Cardiac muscle cell (in vitro differentiated cells and primary cell): Measurements from ENCODE around the gene TEX9. TPM values are rescaled to one million over a fixed set of nuclear protein-coding genes. Genes with fewer than 3 reads are reported as not detected.

ENCODE experiments used
- DNase-seq, 2 donors: peaks; one replicate each; pipeline versions ENCODE4 v3.0.0 to v3.0.0-alpha.2; 2010 to 2017; ENCODE audit warnings: low read depth in 1 of 2, low spot score in 1 of 2
- H3K27ac ChIP-seq: fragments of 200-600 bp; sonication (generic); 2 replicates; pipeline ENCODE4 v1.5.1; 2016
- H3K27me3 ChIP-seq: fragments of 200-600 bp; sonication (generic); 2 replicates; pipeline ENCODE4 v1.6.0; 2016; ENCODE audit warnings: control low read depth
- H3K36me3 ChIP-seq: fragments of 200-600 bp; sonication (generic); 2 replicates; pipeline ENCODE4 v1.5.1; 2016; ENCODE audit warnings: control low read depth
- H3K4me1 ChIP-seq: fragments of 200-600 bp; sonication (generic); 2 replicates; pipeline ENCODE4 v1.8.1; 2017; ENCODE audit warnings: low read depth, mild to moderate bottlenecking, mixed run types
- H3K4me3 ChIP-seq: fragments of 200-600 bp; sonication (generic); 2 replicates; pipeline ENCODE4 v1.5.1; 2016; ENCODE audit warnings: mild to moderate bottlenecking
- H3K9me3 ChIP-seq: fragments of 200-600 bp; sonication (generic); 2 replicates; pipeline ENCODE4 v1.5.1; 2017; ENCODE audit warnings: low read depth, mild to moderate bottlenecking, control low read depth
- CTCF ChIP-seq: IDR thresholded peaks from 2 replicates; pipeline ENCODE4 v1.5.1; 2012; ENCODE audit warnings: low read depth, mild to moderate bottlenecking, low read length
- polyA plus RNA-seq: library from polyadenylated mRNA; unstranded; fragments of >200 nt; fragmentation: Nextera tagmentation; extraction: Ambion mirVana; gene quantifications from 2 replicates; pipeline ENCODE4 v1.2.1, GENCODE V29; 2016
- total RNA-seq: library from RNA; depleted of rRNA; stranded (reverse); fragments of >200 nt; gene quantifications from 2 replicates; pipeline ENCODE4 v1.2.3, GENCODE V29; 2016

Gene TEX9
- total and polyA plus RNA-seq, 2 experiments from 2014 or later: 8.4 to 9.2 TPM

- no peak for TF ChIP-seq CTCF
- no peaks in the 10 kb centered on the region for H3K27me3 ChIP-seq
- no peaks in the 10 kb centered on the region for H3K9me3 ChIP-seq
- H3K36me3 ChIP-seq: no peaks in the 10 kb centered on the region
- no peak overlapping the region for H3K27ac ChIP-seq
- H3K4me1 ChIP-seq: no peaks in the 10 kb centered on the region
- peak in 1 of 2 donors; percentile 48 for DNase-seq
- no peak overlapping the region for H3K4me3 ChIP-seq
Measured at GRCh38 chr15:56351957-56352506, 13.2 kb upstream of the TEX9 start.

GRCh38 chr15:56353119-56353518 lies 12.1 kb upstream of the TEX9 start:
- H3K36me3 ChIP-seq: no peaks in the 10 kb centered on the region
- no peak overlapping the region for H3K27ac ChIP-seq
- no peak overlapping the region for H3K4me3 ChIP-seq
- no peak for TF ChIP-seq CTCF
- no peaks in the 10 kb centered on the region for H3K9me3 ChIP-seq
- no peaks in the 10 kb centered on the region for H3K27me3 ChIP-seq
- H3K4me1 ChIP-seq: no peaks in the 10 kb centered on the region
- DNase-seq: peak in 1 of 2 donors; percentile 22

GRCh38 chr15:56353740-56354139 lies 11.5 kb upstream of the TEX9 start:
- TF ChIP-seq CTCF: no peak
- H3K36me3 ChIP-seq: no peaks in the 10 kb centered on the region
- DNase-seq: peak in 1 of 2 donors; percentile 3

GRCh38 chr15:56356616-56357015 lies 8.6 kb upstream of the TEX9 start:
- TF ChIP-seq CTCF: no peak
- no peak overlapping the region for H3K27ac ChIP-seq
- peak in 1 of 2 donors; percentile 24 for DNase-seq
- H3K27me3 ChIP-seq: no peaks in the 10 kb centered on the region
- no peak overlapping the region for H3K4me3 ChIP-seq
- no peaks in the 10 kb centered on the region for H3K4me1 ChIP-seq
- H3K36me3 ChIP-seq: no peaks in the 10 kb centered on the region
- no peaks in the 10 kb centered on the region for H3K9me3 ChIP-seq

More at GRCh38 chr15:56353740-56354139, 11.5 kb upstream of the TEX9 start:
- Histone ChIP-seq H3K4me1 (no peaks in the 10 kb centered on the region), H3K27ac (no peak overlapping the region), H3K4me3 (no peak overlapping the region), H3K9me3 (no peaks in the 10 kb centered on the region), H3K27me3 (no peaks in the 10 kb centered on the region)

GRCh38 chr15:56358604-56359003 lies 6.6 kb upstream of the TEX9 start:
- Histone ChIP-seq H3K4me3 (no peak overlapping the region), H3K27ac (no peak overlapping the region), H3K27me3 (no peaks in the 10 kb centered on the region), H3K36me3 (no peaks in the 10 kb centered on the region), H3K4me1 (no peaks in the 10 kb centered on the region), H3K9me3 (no peaks in the 10 kb centered on the region)
- TF ChIP-seq CTCF: no peak
- DNase-seq: no peak
